Adipocyte (in vitro differentiated cells): Measurements from ENCODE around the gene FBXL16.
"Not testable (repeated sequence)": the region's sequence is repeated elsewhere in the genome, so short reads cannot be mapped to it uniquely, and the experiment has no call there.

Source experiments
- DNase-seq: peaks from one replicate; pipeline ENCODE4 v3.0.0-alpha.2; 2015; ENCODE audit warnings: low read depth
- H3K27me3 ChIP-seq: replicated peaks from 2 replicates; pipeline ENCODE4 v1.7.0; 2013; ENCODE audit warnings: mild to moderate bottlenecking, low read length, moderate library complexity; ENCODE audit not compliant: control insufficient read depth, insufficient read depth
- H3K36me3 ChIP-seq: 2 replicates; pipeline ENCODE4 v1.7.0; 2013; ENCODE audit warnings: low read length, mild to moderate bottlenecking, moderate library complexity; ENCODE audit not compliant: control insufficient read depth, insufficient read depth, severe bottlenecking
- H3K4me1 ChIP-seq: 2 replicates; pipeline ENCODE4 v1.7.0; 2013; ENCODE audit warnings: mild to moderate bottlenecking, low read length, moderate library complexity; ENCODE audit not compliant: control insufficient read depth, insufficient read depth
- H3K4me3 ChIP-seq: 2 replicates; pipeline ENCODE4 v1.7.0; 2013; ENCODE audit warnings: mild to moderate bottlenecking, low read length, moderate library complexity
- H3K9ac ChIP-seq: 2 replicates; pipeline ENCODE4 v1.7.0; 2013; ENCODE audit warnings: mild to moderate bottlenecking, low read length, moderate library complexity
- H3K9me3 ChIP-seq: 2 replicates; pipeline ENCODE4 v1.7.0; 2013; ENCODE audit warnings: mild to moderate bottlenecking, low read length, moderate library complexity; ENCODE audit not compliant: control insufficient read depth

Gene FBXL16

GRCh38 chr16:712740-713250, 7.2 kb upstream of the FBXL16 start:
- H3K27me3 ChIP-seq: peaks cover 34% of the 10 kb centered on the region
- DNase-seq: peak; percentile 91
- peak overlapping the region; percentile 39 for H3K9ac ChIP-seq
- not testable (repeated sequence) for H3K36me3 ChIP-seq, H3K9me3 ChIP-seq, H3K4me3 ChIP-seq
- peaks cover 29% of the 10 kb centered on the region for H3K4me1 ChIP-seq

GRCh38 chr16:711548-712320, 6.1 kb upstream of the FBXL16 start:
- H3K4me1 ChIP-seq: peaks cover 29% of the 10 kb centered on the region
- H3K36me3 ChIP-seq: no peaks in the 10 kb centered on the region
- no peaks in the 10 kb centered on the region for H3K9me3 ChIP-seq
- H3K27me3 ChIP-seq: peaks cover 43% of the 10 kb centered on the region
- no peak overlapping the region for H3K9ac ChIP-seq
- no peak overlapping the region for H3K4me3 ChIP-seq
- peak; percentile 87 for DNase-seq

- DNase-seq: no peak
- peaks cover 44% of the 10 kb centered on the region for H3K27me3 ChIP-seq
- no peaks in the 10 kb centered on the region for H3K36me3 ChIP-seq
- peaks cover 24% of the 10 kb centered on the region for H3K4me1 ChIP-seq
- H3K9ac ChIP-seq: no peak overlapping the region
- H3K4me3 ChIP-seq: no peak overlapping the region
- no peaks in the 10 kb centered on the region for H3K9me3 ChIP-seq
Observed at GRCh38 chr16:711084-711483, 5.5 kb upstream of the FBXL16 start.

DNA sequence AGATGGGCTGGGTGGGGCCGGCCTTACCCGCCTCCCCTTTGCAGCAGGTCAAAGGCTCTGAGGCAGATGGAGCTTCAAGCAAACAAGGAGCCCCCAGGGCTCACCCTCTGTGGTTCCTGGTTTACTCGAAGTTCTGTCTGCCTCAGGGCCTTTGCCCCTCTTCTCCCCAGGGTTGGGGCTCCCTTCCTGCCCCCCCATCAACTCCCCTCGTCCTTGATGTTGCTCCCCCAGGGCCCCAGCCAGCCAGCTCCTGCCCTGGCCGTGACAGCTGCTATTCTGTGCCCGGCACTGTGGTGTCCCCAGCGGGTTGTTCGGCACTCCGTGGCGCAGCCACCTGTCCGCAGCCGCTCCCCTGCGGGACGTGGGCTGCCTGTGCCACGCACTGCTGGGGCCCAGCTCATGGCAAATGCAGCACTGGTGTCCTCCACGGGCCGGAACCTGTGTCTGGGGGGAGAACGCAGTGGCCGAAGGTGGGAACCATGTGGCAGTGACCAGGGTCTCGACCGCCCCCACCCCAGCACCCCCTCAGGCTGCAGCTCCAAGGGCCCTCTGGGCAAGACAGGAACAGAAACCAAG, 5.0 kb upstream of the FBXL16 start:
- Histone ChIP-seq H3K27me3 (peaks cover 44% of the 10 kb centered on the region), H3K4me1 (peaks cover 20% of the 10 kb centered on the region), H3K9me3 (no peaks in the 10 kb centered on the region), H3K4me3 (no peak overlapping the region), H3K9ac (no peak overlapping the region), H3K36me3 (no peaks in the 10 kb centered on the region)
- DNase-seq: no peak

DNA sequence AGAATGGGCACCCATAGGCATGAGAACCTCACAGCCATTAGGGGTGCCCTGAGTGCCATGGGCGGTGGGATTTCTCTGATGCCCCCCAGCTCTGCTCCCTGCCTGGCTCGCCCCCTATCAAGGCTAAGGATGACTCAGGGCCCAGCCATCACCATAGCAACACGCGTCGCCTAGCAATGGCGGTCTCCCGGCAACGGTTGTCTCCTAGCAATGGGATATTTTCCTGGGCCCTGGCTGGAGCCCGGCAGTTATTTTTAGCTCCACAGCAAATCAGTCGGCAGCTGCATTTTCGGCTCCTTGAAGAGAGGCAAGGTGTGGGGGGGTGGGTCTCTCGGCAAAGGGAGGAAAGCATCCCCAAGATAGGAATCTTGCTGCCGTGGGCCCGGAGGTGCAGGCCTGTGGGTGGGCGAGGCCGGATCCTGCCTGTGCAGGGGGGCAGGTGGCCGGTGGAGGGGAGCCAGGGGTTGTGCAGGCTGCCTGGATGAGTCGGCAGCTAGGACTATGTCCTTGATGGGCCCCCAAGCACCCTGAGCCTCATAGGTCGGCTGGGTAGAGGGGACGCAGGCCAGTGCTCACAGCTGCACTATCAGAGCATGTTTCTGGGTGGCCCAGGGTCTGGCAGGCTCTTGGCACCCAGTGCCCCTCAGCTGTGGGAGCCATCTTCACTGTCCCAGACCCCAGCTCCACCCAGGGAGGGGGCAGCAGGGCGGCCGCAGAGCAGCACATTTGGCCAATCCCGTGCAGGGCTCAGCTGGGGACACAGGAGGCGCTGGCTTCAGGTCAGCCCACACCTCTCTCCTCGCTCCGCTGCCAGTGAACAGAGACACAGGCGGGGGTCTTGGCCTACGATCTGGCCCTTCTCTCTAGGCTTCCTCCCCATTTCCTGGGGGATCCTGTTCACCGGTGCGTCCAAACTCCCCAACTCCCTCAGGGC, 4.2 kb upstream of the FBXL16 start:
- no peaks in the 10 kb centered on the region for H3K36me3 ChIP-seq
- H3K27me3 ChIP-seq: peaks cover 45% of the 10 kb centered on the region
- peaks cover 20% of the 10 kb centered on the region for H3K4me1 ChIP-seq
- no peak overlapping the region for H3K4me3 ChIP-seq
- DNase-seq: peak; percentile 52
- no peak overlapping the region for H3K9ac ChIP-seq
- no peaks in the 10 kb centered on the region for H3K9me3 ChIP-seq

GRCh38 chr16:708959-709358, 3.4 kb upstream of the FBXL16 start:
- no peak overlapping the region for H3K4me3 ChIP-seq
- no peaks in the 10 kb centered on the region for H3K36me3 ChIP-seq
- peaks cover 15% of the 10 kb centered on the region for H3K4me1 ChIP-seq
- peaks cover 51% of the 10 kb centered on the region for H3K27me3 ChIP-seq
- no peak overlapping the region for H3K9ac ChIP-seq
- DNase-seq: no peak
- H3K9me3 ChIP-seq: no peaks in the 10 kb centered on the region

- no peak for DNase-seq
- Histone ChIP-seq H3K4me1 (peaks cover 15% of the 10 kb centered on the region), H3K27me3 (peaks cover 60% of the 10 kb centered on the region), H3K36me3 (no peaks in the 10 kb centered on the region), H3K9me3 (no peaks in the 10 kb centered on the region), H3K9ac (no peak overlapping the region), H3K4me3 (no peak overlapping the region)
Observed at GRCh38 chr16:708019-708418, 2.4 kb upstream of the FBXL16 start.

DNA sequence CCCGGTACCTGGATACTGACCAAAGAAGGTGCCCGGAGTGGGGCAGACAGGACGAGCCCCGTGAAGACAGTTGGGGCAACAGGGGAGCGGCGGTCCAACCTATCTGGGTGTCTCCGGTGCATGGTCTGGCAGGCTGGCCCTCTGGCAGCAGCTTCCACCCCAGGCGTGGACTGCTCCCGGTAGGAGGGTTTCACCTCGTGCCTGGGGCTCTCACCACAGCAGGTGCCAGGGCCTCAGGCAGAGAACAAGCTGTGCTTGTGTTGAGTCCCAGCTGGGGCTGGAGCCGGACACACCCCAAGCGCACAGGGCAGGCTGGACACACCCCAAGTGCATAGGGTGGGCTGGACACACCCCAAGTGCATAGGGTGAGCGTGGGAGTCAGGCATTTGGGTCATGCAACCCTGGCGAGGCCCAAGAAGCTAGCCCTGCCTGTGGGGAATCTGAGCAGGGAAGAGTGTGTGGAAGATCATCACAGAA, 1.5 kb upstream of the FBXL16 start:
- DNase-seq: no peak
- peaks cover 69% of the 10 kb centered on the region for H3K27me3 ChIP-seq
- peaks cover 9% of the 10 kb centered on the region for H3K4me1 ChIP-seq
- H3K9ac ChIP-seq: no peak overlapping the region
- no peaks in the 10 kb centered on the region for H3K9me3 ChIP-seq
- H3K36me3 ChIP-seq: no peaks in the 10 kb centered on the region
- no peak overlapping the region for H3K4me3 ChIP-seq

DNA sequence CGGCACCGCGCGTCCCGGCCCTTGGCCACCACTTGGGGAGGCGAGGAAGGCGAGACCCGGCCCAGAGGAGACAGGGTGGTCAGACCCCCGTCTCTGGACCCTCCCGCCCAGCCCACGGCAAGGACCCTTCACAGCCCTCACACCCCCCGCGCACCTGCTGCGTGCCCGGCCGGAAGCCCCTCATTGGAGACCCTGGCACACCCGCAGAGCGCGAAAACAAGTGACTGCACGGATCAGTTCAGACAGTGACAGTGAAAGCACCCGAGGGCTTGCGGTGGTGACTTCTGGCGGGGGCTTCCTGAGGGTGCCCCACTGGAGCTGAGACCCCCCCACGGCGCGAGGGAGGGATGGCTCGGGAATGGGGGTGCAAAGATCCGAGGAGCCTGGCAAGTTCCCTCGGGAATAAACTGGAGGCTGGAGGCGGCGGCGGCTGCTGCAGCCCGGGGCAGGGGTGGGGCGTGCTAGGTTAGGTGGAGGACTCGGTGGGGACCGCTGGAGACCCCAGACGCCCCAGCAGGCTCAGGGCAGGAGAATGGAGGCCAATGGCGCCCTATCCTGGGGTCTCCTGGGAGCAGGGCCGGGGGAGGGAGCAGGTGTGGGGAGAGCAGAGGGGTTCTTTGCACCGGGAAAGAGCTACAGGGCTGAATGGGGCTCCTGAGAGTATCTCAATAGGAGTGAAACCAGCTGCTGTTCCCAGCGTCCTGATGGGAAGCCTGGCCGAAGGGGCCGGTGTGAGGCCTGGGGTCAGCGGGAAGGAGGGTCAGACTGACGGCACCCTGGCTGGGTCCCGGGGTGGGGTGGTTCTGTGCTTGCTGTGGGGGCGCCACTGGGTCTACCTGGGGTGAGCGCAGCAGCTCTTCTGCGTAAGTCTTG, 824 bp upstream of the FBXL16 start:
- Histone ChIP-seq H3K36me3 (no peaks in the 10 kb centered on the region), H3K27me3 (peaks cover 74% of the 10 kb centered on the region), H3K9ac (no peak overlapping the region), H3K9me3 (no peaks in the 10 kb centered on the region), H3K4me3 (no peak overlapping the region), H3K4me1 (peaks cover 7% of the 10 kb centered on the region)
- DNase-seq: no peak

DNA sequence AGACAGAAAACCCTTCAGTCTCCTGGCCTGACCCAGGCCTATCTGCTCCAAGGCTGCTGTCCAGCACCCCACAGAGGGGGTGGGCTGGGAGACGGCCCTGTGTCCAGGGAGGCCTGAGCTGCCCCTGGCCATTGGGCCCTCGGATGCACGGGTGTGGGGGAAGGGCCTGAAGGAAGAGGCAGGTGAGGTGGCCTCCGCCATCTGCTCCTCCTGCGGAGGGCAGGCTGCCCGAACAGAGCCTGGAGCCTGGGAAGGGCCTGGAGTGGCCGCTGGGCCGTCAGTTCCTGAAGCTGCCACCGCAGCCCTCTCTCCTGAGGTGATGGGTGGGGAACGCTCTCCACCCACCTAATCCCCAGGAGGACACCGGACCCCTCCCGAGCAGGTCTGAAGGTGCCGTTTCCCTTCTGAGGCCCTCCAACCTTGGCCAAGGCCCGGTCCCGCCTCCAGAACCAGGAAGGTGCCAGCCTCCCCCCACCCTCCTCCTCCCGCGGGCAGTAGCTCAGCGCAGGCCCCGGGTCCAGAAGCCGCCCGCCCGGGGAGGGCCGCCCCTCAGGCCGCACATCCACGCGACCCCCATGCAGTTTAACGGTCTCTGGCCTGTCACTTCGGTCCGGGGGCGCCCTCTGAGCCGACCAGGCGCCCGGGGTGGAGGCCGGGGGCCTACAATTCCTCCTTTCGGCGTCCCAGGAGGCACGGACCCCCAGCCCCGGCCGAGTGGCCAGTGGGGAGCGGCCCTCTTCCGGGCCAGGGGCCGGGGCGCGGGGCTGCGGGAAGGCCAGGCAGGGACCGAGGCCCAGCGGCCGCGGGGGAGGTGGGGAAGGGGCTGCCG, 835 bp downstream of the FBXL16 start:
- H3K9me3 ChIP-seq: no peaks in the 10 kb centered on the region
- no peak overlapping the region for H3K9ac ChIP-seq
- H3K4me1 ChIP-seq: peaks cover 2% of the 10 kb centered on the region
- no peak overlapping the region for H3K4me3 ChIP-seq
- no peaks in the 10 kb centered on the region for H3K36me3 ChIP-seq
- peaks cover 73% of the 10 kb centered on the region for H3K27me3 ChIP-seq
- DNase-seq: no peak
